Limb (tissue), 2 donors: Measurements from ENCODE around the gene MAP3K7.
"Not testable (repeated sequence)": the region's sequence is repeated elsewhere in the genome, so short reads cannot be mapped to it uniquely, and the experiment has no call there.

ENCODE experiments used
- DNase-seq, 2 donors: peaks; one replicate each; pipeline ENCODE4 v3.0.0-alpha.2; 2016; ENCODE audit errors: extremely low spot score in 2 of 2

Gene MAP3K7

DNA sequence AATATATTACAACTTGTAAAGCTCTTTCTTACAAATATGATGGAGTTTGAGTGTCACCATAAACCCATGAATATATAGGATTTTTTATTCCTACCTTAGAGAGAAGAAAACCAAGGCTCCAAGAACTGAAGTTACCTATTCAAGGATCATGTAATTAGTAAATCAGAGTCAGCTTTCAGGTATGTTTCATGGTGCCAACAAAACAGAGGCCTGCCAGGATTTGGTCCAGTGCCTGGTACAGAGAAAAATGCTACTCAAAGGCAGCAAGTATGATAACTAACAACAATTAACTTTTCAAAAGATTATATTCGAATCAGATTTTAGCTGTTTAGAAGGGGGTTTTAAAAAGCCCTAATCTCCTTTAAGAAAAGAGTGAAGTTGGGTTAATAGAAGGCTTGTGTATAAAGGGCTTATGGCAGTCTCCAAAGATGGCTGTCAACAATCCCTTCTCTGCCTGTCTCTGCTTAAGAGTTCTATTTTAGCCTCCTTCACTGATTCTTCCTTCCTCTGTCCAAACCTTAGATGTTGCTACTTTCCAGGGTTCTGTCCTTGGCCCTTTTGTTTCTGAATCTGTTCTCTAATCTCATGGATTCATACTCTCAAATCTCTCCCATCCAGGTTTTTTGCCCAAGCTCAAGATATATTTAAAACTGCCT lies 7.8 kb downstream of the MAP3K7 start:
- no peak for DNase-seq

DNA sequence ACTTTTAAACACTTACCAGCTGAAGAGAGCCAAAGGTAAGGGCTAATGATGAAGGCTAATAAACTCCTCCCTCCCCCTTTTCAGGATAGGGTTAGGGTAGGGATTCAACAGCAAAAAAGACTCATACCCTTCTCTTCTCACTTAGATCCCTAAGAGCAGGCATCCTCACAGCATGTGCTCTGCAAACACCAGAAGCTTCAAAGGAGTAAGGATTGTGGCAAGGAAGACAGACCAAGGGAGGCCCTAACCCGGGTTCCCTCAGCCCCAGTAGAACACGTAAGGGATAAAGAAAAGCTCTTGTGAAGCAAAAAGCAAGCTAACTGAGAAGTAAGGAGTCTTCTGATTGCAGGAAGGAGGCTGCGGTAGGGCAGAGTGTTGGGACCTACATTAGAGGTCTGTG lies 11.6 kb downstream of the MAP3K7 start:
- no peak for DNase-seq

DNA sequence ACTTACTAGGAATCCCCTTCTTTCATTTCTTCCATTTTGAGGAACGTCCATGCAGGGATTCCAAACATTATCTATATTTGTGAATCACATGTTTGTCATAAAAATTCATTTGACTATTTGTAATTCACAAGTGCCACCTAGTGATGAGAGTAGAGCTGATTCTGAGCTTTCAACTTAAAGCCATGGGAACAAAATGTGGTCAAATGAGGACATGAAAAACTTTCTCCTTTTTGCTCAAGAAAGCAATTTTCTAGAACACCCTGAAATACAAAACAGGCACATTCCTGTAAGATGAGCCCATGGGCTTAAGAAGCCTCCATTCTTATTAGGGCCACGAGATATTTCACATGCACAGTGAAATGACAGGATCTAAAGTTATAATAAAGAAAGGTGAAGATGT lies 12.3 kb downstream of the MAP3K7 start:
- no peak for DNase-seq

DNA sequence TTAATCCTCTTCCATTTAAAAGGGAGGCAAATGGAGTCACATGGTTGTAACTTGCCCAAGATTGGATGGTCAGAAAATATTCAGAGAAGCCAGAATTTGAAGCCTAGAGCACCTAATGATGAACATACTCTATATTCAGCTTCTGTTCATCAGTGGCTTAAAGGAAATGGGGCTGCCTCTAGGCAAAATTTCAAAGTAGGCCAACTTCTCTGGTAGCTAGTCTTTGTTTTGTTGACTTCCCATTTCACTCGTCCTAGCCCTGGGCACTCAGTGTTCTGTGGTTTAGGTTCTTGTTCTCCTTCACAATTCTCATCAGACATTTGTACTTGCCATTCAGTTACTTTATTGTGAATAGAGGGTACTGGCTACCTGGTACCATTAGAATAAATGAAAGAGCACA lies 13.2 kb downstream of the MAP3K7 start:
- DNase-seq = no peak

DNA sequence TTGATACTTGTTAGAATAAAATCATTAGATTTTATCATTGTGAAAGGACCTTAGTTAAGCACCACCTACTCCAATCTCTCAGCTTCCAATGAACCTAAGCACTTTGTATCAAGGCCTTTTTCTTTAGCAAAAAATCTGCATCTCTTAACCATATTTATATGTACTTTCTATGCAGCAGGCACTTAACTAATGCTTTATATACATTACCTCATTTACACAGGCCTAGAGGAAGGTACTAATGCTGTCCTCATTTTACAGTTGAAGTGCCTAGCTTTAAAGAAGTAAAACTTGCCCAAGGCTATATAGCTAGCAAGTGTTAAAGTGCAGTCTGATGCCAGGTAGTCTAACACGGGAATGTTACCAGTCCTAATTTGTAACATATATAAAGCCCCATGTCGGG lies 14.0 kb downstream of the MAP3K7 start:
- DNase-seq = no peak

DNA sequence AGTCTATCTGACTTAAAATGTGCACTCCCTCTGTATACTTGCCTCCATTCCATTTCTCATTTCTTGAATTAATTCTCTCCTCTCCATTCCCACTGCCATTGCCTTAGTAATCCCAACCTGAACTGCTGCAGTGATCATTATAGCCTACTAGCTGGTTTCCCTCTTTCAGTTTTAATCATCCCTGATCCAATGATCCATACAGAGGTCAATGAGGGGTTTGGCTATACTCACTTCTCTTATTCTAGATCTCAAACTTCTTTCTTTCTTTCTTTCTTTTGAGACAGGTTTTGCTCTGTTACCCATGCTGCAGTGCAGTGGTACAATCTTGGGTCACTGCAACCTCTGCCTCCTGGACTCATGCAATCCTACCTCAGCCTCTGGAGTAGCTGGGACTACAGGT lies 17.6 kb downstream of the MAP3K7 start:
- DNase-seq = no peak

DNA sequence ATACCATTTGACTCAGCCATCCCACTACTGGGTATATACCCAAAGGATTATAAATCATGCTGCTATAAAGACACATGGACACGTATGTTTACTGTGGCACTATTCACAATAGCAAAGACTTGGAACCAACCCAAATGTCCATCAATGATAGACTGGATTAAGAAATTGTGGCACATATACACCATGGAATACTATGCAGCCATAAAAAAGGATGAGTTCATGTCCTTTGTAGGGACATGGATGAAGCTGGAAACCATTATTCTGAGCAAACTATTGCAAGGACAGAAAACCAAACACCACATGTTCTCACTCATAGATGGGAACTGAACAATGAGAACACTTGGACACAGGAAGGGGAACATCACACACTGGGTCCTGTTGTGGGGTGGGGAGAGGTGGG lies 19.2 kb downstream of the MAP3K7 start:
- not testable (repeated sequence) for DNase-seq

DNA sequence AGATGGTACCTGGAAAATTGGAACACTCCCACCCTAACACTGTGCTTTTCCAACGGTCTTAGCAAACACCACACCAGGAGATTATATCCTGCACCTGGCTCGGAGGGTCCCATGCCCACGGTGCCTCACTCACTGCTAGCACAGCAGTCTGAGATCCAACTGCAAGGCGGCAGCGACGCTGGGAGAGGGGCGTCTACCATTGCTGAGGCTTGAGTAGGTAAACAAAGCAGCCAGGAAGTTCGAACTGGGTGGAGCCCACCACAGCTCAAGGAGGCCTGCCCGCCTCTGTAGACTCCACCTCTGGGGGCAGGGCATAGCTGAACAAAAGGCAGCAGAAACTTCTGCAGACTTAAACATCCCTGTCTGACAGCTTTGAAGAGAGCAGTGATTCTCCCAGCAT lies 24.5 kb downstream of the MAP3K7 start:
- DNase-seq = not testable (repeated sequence)

DNA sequence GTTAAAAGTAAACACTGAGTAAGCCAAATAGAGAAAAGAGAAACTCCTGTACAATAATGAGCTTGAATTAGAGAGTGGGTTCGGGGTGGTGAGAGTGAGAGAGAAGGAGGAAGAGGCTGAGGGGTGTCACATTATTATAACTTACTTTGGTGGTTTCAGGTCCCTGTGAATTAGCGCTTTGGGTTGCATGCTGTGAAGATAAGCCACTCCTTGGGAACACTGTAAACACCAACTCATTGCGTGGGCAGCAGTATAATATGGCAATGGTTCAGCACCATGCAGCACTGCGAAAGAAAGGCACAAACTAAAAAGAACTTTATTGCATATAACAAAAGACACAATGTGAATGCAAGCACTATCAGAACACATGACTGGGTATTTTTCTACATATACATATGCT lies 26.9 kb downstream of the MAP3K7 start:
- no peak for DNase-seq

DNA sequence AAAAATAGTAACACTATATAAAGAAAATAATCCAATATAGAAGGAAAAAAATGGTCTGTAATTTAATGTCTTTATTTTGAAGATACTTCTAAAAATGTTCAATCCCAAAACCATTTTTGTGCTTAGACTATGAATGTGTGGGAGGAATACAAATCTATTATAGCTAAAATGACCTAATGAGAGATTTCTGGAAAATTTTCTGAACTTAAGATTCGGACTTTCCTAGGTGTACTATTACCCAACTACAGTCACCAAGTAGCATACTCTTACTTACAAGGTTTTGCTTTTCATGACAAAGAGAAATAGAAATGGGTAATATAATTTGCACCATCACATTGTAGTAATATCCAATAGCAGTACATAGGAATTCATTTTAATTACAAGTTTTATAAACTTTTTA lies 29.9 kb downstream of the MAP3K7 start:
- no peak for DNase-seq

DNA sequence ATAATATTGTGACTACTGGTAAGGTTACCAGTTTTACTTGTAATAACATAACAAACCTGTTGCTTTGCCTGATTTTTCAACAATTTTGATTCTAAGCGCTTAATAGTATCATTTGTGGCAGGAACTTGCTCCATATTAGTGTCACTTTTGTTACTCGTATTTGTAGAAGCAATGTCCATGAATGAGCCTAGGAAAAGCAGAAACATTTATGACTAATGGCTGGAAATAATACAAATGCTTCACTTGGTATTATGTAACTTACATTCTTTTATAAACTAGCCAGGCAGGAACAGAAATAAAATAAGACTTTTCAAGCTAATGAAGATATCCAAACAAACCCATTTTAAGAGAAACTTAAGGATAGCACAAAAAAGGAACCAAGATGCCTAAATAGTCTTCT lies 38.9 kb downstream of the MAP3K7 start:
- DNase-seq = no peak

DNA sequence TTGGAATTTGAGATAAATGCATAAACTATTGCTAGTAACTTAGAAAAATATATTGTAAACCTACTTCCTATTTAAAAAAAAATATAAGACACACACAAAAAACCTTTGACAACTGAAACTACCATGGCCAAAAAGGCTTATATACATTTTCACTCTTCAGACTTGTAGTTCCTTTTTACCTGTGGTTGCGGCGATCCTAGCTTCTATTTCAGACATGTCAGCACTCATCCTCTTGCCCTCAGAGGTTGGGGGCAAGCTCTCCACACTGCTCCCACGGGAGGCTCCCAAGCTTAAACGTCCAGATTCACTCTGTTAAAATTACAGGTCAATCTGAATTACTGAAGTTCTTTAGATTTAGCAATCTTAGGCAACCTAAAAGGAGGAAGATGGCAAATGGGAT lies 39.8 kb downstream of the MAP3K7 start:
- no peak for DNase-seq

DNA sequence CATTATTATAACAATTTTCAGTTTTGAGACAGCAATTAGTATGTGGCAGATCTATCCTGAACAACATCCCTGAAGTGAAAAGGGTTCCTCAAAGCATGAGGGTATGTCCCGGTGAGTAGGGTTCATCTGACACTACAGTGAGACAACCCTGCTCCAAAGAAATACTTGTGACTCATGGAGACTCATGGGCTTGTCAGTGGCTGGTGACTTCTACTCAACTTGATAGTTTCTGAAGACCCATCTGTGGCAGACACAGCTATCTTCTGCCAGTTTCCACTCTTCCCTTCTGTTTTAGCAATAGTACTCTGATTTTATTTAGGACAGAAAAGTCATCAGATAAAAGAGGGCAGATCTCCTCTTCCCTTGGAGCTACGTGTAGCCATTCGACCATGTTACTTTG lies 41.4 kb downstream of the MAP3K7 start:
- no peak for DNase-seq

DNA sequence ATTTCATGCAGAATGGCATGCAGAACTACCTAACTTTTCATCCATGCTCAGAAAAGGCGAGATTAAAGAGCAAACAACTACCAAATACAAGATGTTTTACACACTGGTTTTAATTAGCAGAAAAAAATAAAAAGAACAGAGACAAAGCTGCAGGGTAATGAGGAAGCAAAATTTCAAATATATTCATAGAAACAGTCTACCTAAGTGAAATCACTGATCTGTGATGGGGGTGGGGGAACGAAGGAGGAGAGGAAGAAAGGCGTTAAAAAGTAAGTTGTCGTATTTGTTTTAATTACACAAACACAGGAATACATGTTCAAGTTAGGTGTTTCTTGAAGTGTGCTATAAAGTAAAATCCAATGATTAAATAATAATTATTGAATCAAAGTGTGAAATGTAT lies 42.1 kb downstream of the MAP3K7 start:
- no peak for DNase-seq

DNA sequence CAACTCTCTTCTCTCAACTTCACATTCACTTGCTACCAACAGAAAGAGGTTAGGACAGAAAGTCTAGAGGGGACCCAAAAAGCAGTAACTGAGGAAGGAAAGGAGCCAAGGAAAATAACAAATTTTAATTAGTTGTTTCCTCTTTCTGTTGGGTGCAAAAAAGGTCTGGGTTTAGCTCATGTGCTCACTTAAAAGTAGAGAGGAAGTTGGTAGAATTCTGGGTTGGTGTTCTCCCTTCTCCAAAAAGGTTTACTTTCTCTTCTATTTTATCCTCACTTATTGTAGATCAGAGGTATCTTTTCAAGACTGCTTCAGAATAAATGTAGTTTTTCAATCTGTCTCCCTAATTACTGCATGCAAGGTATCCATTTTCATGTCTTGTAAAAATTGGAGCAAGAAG lies 42.8 kb downstream of the MAP3K7 start:
- DNase-seq = no peak

DNA sequence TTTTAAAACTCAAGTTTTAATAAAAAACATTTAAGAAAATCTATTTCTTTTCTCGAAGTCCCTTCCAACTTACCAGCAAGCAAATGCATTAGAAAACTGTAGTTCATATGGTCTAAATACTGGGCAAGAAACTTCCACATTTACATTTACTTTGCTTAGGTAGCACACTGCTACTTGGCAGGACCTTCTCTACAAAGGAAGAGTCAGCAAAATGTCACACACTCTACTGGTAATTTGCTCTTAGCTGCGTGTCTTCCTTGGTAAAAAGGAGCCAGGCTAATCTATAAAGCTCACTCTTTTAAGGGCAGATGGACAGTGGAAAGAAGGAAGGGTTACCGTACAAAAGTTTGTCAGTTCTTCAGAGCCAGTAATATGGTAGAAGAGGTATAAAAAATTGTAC lies 45.7 kb downstream of the MAP3K7 start:
- no peak for DNase-seq

DNA sequence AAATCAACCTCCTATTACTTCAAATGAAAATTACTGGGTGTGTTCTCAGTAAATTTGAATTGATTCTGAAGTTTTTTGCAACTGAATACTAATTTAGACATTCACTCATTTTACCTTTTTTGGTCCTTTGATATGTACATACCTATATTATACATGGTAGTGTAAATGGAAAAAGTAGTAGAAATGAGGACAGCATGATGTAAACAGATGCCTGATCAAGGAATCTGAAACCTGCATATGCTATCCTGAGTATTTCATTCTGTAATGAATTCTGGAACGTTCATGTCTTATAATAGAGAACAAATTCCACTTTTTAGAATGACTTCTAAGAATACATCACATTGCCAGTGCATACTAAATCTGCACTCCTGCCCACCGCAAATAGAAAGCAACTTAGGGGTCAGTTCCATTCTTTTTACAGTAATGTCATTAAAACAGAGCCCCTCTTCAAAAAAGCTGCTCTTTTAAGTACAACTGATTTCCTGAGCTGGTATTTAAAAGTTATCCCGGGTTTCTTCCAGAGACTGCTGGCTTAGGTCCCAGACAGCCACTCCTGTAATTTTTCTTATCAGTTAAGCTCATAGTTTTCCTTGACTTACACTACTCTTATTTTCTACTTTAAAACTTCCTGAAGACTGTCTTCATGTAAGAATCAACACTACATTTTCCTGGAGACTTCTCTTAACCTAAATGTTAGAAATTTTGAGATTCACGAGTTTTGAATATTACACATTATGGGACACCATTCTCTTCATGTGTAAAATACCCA lies 48.4 kb downstream of the MAP3K7 start:
- no peak for DNase-seq

DNA sequence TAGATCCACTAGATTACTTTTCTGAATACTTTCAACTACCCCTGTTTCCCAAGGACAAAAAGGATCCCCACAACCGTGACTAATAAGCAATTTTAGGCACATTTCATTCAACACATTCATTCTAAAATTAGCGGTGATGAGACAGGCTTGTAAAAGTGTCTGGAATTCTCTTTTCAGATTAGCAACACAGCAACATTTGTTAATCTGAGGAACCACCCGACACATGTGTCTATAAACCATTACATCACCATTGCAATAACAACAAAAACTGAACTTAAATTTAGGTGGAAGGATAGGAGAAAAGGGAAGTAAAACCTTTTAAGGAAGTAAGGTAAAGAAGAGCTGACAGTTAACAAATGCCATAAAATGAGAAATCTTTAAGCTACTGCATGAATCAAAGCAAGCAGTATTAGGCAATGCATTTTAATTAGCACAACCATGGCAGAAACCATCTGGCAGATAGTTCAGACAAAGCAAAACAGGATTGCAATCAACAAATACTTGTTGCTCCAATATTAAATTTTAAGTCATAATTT lies 49.1 kb downstream of the MAP3K7 start:
- peak in 1 of 2 donors; percentile 1 for DNase-seq

DNA sequence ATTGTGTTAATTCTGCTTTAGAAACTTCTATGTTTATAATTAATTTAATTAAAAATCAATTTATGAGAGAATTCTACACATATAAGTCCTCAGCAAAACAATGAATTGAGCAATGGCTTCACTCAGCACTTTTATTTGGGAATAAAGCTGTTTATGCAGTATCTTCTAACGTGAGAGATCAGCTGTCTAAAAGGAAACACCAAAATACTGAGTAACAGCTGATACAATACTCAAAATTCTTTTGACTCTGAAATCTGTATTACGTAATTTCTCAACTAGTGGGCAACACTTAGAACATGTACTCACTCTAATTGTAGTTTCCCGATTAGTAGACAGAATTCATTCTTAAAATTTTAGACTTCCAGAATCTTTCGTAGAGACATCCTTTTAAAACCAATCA lies 49.8 kb downstream of the MAP3K7 start:
- peak in 1 of 2 donors; percentile 1 for DNase-seq

DNA sequence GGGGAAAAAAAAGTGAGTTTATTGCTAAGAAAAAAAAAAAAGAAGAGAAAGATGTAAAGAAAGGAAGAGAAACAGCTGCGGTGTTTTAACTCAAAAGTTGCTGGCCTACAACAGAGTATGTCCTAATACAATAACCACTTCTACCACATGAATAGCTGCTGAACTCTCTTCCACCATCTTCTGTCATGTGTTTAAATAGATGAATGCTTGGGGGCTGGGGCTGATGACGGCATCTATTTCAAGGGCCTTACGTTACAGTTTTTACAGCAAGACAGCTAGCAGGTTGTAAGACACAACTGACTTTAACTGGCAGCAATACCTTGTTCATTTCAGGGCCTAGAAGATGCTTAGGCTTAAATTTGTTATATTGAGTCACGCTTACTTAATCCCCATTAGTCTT lies 50.4 kb downstream of the MAP3K7 start:
- DNase-seq = peak in 1 of 2 donors; percentile 2

DNA sequence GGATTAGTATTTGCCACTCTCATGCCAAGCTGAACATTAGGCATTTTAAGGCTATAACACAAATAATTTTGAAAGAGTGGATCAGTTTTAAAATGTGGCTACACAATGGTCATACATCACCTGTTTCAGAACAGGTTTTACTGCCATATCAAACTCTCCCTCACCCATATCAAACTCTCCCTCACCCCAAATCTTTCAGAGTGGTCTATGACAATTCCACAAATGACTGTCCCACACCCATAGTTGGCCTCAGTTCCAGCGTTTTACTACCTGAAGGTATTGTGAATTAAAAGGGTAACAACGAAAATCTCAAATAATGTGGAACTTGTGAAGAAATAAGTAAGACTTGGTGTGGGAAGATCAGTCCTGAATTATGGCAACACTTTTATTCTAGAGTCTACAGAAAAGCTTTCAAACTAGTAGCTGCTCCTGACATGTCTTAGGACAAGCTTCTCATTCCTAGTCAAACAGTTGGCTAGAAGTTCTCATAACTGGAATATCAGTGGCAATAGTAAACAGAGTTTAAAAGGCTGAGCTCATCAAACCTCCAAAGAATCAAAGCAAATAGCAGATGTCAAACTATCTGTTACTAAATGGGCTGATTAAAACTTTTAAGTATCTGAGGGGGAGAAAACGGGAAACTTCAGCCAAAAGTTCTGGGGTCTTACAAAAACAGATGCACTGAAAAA lies 52.4 kb downstream of the MAP3K7 start:
- no peak for DNase-seq

DNA sequence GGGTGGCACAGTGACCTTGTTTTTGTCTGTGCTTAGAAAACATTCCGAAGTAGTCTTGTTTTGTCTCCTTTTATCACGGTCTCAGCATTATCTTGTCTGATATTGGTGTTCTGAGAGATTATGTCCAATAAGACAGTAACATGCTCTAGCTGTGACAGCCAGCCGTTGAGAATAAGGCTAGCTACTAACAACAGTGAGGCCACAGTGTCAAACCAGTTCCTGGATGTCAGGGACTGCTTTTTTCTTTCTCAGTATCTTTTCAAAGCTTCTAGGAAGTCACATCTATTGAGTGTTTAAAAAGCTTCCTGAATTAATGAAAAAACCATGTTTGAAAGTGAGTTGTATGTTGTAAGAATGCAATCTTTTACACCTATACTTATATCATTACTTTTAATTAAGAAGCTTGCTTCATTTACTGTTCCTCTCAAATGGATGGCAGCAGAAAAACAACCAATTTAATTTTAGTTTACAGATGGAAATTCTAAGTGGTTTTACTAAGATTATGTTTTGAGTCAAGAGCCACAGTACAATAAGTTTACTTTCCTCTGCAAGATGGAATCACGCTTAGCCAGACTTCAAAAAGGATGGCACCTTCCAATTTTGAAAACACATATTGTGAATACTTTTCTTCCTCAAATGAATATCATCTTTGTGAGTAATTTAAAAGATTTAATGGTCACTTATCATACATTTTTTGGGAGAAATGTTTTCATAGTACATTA lies 53.1 kb downstream of the MAP3K7 start:
- DNase-seq = no peak
